PC-3 (cell line): ENCODE results near the gene DAAM1. TPM values are rescaled to one million over a fixed set of nuclear protein-coding genes. Genes with fewer than 3 reads are reported as not detected.
A peak's percentile ranks its signal among the peaks of the same experiment; 100 is the strongest.

Source experiments
- ATAC-seq: fragments of 200-7000 bp; cut with Tn5 transposase; 2 replicates; pipeline ENCODE4 v1.9.1; 2020; ENCODE audit warnings: mild to moderate bottlenecking, moderate library complexity
- Bru-seq: library from RNA; stranded (reverse); fragments of 400-500 nt; gene quantifications from one replicate; lab custom pipeline; 2021; lab: Mats Ljungman, UMichigan
- BruChase-seq, 2 experiments: library from RNA; stranded (reverse); fragments of 400-500 nt; gene quantifications; one replicate each; lab custom pipeline; 2021; lab: Mats Ljungman, UMichigan
- BruUV-seq: library from RNA; stranded (reverse); fragments of 400-500 nt; replicated peaks from 2 replicates; lab custom pipeline; 2021; lab: Mats Ljungman, UMichigan
- CTCF ChIA-PET: fragments of 300-600 bp; sonication (Branson Sonifier 250); formaldehyde crosslinking; loops from one replicate; lab custom pipeline; 2022; ENCODE audit warnings: antibody characterized with exemption; lab: Charles Lee
- POLR2A ChIA-PET: fragments of 300-600 bp; sonication (Branson Sonifier 250); formaldehyde crosslinking; loops from one replicate; lab custom pipeline; 2022; ENCODE audit warnings: antibody characterized with exemption; ENCODE audit not compliant: unreplicated experiment; lab: Charles Lee
- DNase-seq: peaks from one replicate; pipeline ENCODE4 v3.0.0-alpha.2; 2015
- H2AFZ ChIP-seq: fragments of 300-600 bp; sonication (generic); 2 replicates; pipeline ENCODE4 v1.6.0; 2016; ENCODE audit warnings: antibody characterized with exemption, low read length
- H3F3A ChIP-seq: fragments of 300-600 bp; sonication (generic); one replicate; pipeline ENCODE4 v1.6.0; 2017; ENCODE audit warnings: antibody characterized with exemption, low read length, control low read depth, mild to moderate bottlenecking; ENCODE audit not compliant: unreplicated experiment
- H3K27ac ChIP-seq: fragments of 300-600 bp; sonication (generic); 2 replicates; pipeline ENCODE4 v1.5.1; 2016; ENCODE audit warnings: mild to moderate bottlenecking, low read length
- H3K27me3 ChIP-seq: fragments of 300-600 bp; sonication (generic); 2 replicates; pipeline ENCODE4 v1.6.1; 2016; ENCODE audit warnings: low read length, mixed read lengths
- H3K36me3 ChIP-seq: fragments of 300-600 bp; sonication (generic); 2 replicates; pipeline ENCODE4 v1.6.1; 2016; ENCODE audit warnings: low read depth, mixed run types, low read length, mixed read lengths
- H3K4me1 ChIP-seq: fragments of 300-600 bp; sonication (generic); 2 replicates; pipeline ENCODE4 v1.5.1; 2016; ENCODE audit warnings: low read length; ENCODE audit not compliant: insufficient read depth
- H3K4me2 ChIP-seq: fragments of 300-600 bp; sonication (generic); 2 replicates; pipeline ENCODE4 v1.6.0; 2016; ENCODE audit warnings: low read length
- H3K4me3 ChIP-seq: fragments of 300-600 bp; sonication (generic); 2 replicates; pipeline ENCODE4 v1.5.1; 2016; ENCODE audit warnings: mild to moderate bottlenecking, low read length, mixed read lengths
- H3K79me2 ChIP-seq: fragments of 300-600 bp; sonication (generic); 2 replicates; pipeline ENCODE4 v1.6.1; 2017; ENCODE audit warnings: low read length, mixed read lengths
- H3K9ac ChIP-seq: fragments of 300-600 bp; sonication (generic); 2 replicates; pipeline ENCODE4 v1.6.0; 2016; ENCODE audit warnings: mild to moderate bottlenecking, low read length
- H3K9me2 ChIP-seq: fragments of 300-600 bp; sonication (generic); replicated peaks from 2 replicates; pipeline ENCODE4 v1.6.1; 2016; ENCODE audit warnings: mixed run types, low read length, mixed read lengths
- H3K9me3 ChIP-seq: fragments of 300-600 bp; sonication (generic); 2 replicates; pipeline ENCODE4 v1.6.1; 2016; ENCODE audit warnings: low read length, mixed read lengths
- H4K20me1 ChIP-seq: fragments of 300-600 bp; sonication (generic); 2 replicates; pipeline ENCODE4 v1.6.1; 2016; ENCODE audit warnings: low read length, mixed read lengths
- EZH2 ChIP-seq: fragments of 300-600 bp; sonication (generic); IDR thresholded peaks from one replicate; pipeline ENCODE4 v1.6.1; 2017; ENCODE audit warnings: antibody characterized with exemption, mild to moderate bottlenecking, low read length; ENCODE audit not compliant: unreplicated experiment
- EZH2phosphoT487 ChIP-seq: fragments of 300-600 bp; sonication (generic); IDR thresholded peaks from 2 replicates; pipeline ENCODE4 v1.6.1; 2018; ENCODE audit warnings: mild to moderate bottlenecking, antibody characterized with exemption, low read length, borderline replicate concordance
- intact Hi-C: fragments of 100-400 bp; cut with micrococcal nuclease; formaldehyde crosslinking; loops from 2 replicates; pipeline ENCODE4 v1.9.0; 2023
- long read RNA-seq: library from polyadenylated mRNA; unstranded; transcript quantifications from one replicate; pipeline ENCODE4 v2.0.0, GENCODE V29; 2021; ENCODE audit not compliant: unreplicated experiment
- total RNA-seq: library from RNA; depleted of rRNA; stranded (reverse); fragments of >200 nt; gene quantifications from 2 replicates; pipeline ENCODE4 v1.2.3, GENCODE V29; 2014; rRNA removed
- TF ChIP-seq, protein P1 (sequence below): fragments of 300-600 bp; sonication (generic); conservative IDR thresholded peaks from 2 replicates; pipeline ENCODE4 v1.5.1; 2017; ENCODE audit warnings: antibody characterized with exemption, low read depth, mild to moderate bottlenecking, low read length

The DAAM1 gene
- total RNA-seq (32.7 and 36.7 TPM in 2 replicates), Bru-seq, nascent RNA (percentile 79 among the genes with signal in this experiment), BruChase-seq, experiment 1, labeled RNA remaining after a 6-hour chase (percentile 59 among the genes with signal in this experiment), BruChase-seq, experiment 2, labeled RNA remaining after a 2-hour chase (percentile 65 among the genes with signal in this experiment)
- long read RNA-seq, full-length matches to known transcripts: 3 of 29 reads
- long read RNA-seq, partial matches to known transcripts: 17 of 29 reads
- long read RNA-seq, other reads (novel, unspliced or antisense): 9 of 29 reads

DNA sequence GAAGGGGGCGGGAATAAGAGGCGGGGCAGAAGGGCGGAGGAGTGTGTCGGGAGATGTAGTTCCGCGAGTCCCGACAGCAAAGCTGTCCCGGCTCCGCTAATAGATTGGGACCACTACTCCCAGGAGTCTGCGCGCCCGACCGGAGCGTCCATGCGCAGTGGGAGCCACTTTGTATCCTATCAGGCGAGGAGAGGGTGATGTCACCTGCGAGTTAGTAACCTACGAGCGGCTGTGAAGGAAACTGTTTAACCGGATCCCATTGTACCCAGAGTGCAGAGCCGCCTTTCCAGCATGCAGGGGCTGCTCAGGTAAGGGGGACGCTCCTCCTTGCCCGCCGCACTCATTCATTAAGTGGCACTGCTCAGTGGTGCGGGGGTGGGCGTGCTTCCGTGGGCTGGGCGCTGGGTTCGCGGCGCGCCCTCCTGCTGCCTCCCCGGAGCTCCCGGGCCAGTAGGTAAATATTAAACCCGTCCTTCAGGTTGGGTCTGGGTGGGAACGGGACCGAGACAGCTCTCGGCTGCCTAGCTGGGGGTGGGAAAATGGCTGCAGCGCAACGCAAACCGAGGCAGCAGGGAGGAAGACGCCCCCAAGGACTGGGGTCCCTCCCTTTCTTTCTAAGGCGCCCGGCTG is at the start of gene DAAM1:
TSS of gene DAAM1 (plus strand) at position 207 of the 630 bp plus-strand sequence. CDS start 74,811 bp downstream, outside the sequence.
- peak; percentile 100 for DNase-seq
- Histone ChIP-seq H4K20me1 (no peaks in the 10 kb centered on the region), H3K4me1 (peaks cover 27% of the 10 kb centered on the region), H3K9me3 (no peaks in the 10 kb centered on the region), H3K4me2 (peak within 1 kb of the TSS; percentile 91), H3K27me3 (peaks cover 29% of the 10 kb centered on the region), H2AFZ (peak within 1 kb of the TSS; percentile 94), H3K9me2 (no peaks in the 10 kb centered on the region), H3K27ac (peak within 1 kb of the TSS; percentile 9), H3K36me3 (no peaks in the 10 kb centered on the region), H3K9ac (peak within 1 kb of the TSS; percentile 47), H3F3A (no peaks in the 10 kb centered on the region), H3K79me2 (peaks cover 41% of the 10 kb centered on the region), H3K4me3 (peak within 1 kb of the TSS; percentile 79)
- CTCF ChIA-PET: interaction anchor here (0.6 to 2.1 kb wide), 5 partner anchors 15 to 294 kb away, joined by 3 to 10 read pairs (median 7); no protein-coding TSS in a partner anchor
- intact Hi-C loops: loop anchor here (1.0 to 2.0 kb wide), 8 partner anchors 62 to 294 kb away; no protein-coding TSS in a partner anchor
- POLR2A ChIA-PET: interaction anchor here (1.0 to 1.3 kb wide), 2 partner anchors 59 to 296 kb away, joined by 4 to 5 read pairs; partner anchors contain the start of genes JKAMP and L3HYPDH
- TF ChIP-seq EZH2: no peak
- TF ChIP-seq, protein P1, sequence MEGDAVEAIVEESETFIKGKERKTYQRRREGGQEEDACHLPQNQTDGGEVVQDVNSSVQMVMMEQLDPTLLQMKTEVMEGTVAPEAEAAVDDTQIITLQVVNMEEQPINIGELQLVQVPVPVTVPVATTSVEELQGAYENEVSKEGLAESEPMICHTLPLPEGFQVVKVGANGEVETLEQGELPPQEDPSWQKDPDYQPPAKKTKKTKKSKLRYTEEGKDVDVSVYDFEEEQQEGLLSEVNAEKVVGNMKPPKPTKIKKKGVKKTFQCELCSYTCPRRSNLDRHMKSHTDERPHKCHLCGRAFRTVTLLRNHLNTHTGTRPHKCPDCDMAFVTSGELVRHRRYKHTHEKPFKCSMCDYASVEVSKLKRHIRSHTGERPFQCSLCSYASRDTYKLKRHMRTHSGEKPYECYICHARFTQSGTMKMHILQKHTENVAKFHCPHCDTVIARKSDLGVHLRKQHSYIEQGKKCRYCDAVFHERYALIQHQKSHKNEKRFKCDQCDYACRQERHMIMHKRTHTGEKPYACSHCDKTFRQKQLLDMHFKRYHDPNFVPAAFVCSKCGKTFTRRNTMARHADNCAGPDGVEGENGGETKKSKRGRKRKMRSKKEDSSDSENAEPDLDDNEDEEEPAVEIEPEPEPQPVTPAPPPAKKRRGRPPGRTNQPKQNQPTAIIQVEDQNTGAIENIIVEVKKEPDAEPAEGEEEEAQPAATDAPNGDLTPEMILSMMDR: no peak
- TF ChIP-seq EZH2phosphoT487: no peak
- peak; percentile 92 for ATAC-seq
- no TSS peak for BruUV-seq

DNA sequence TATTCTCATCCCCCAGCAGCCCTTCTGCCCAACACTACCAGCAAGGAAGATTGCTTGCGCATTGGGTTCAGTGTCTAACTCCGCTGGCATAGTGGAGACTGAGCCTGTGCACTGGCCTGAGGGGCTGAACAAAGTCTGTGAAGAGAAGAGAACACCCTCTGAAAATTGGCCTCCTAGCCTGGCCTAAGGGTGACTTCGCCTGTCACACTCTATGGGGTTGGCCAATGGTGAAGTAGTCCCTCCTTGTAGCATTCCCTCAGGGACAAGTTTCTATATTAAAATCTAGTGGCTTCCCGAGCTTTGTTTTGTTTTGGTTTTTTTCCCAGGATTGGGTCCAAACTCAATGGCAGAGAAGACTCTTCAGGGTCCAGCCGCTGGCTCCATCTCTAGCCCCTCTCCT is 49.1 kb upstream of the DAAM1 start:
- Histone ChIP-seq H3K9me2 (no peaks in the 10 kb centered on the region), H3K9me3 (no peaks in the 10 kb centered on the region), H3K4me1 (no peaks in the 10 kb centered on the region), H3K4me2 (no peak overlapping the region), H3K36me3 (no peaks in the 10 kb centered on the region), H3F3A (no peaks in the 10 kb centered on the region), H3K9ac (no peak overlapping the region), H3K4me3 (no peak overlapping the region), H3K79me2 (no peaks in the 10 kb centered on the region), H2AFZ (no peak overlapping the region), H3K27me3 (peaks cover 64% of the 10 kb centered on the region), H3K27ac (no peak overlapping the region), H4K20me1 (no peaks in the 10 kb centered on the region)
- CTCF ChIA-PET: no interaction called here
- ATAC-seq (no peak), DNase-seq (no peak)
- BruUV-seq: no TSS peak
- TF ChIP-seq EZH2 (no peak), EZH2phosphoT487 (no peak)
- TF ChIP-seq, protein P1: no peak
- intact Hi-C loops: no loop called here
- POLR2A ChIA-PET: no interaction called here
